HL-60 (cell line): Measurements from ENCODE around the gene SIPA1L3.

Source experiments
- POLR2AphosphoS5 ChIP-seq: IDR thresholded peaks from 2 replicates; pipeline ENCODE4 v1.6.1; 2012; ENCODE audit warnings: low read depth
- SPI1 ChIP-seq: IDR thresholded peaks from 2 replicates; pipeline ENCODE4 v1.6.1; 2012; ENCODE audit warnings: low read depth, mild to moderate bottlenecking, borderline replicate concordance
- TF ChIP-seq, protein P1 (sequence below): IDR thresholded peaks from 2 replicates; pipeline ENCODE4 v1.6.1; 2012; ENCODE audit warnings: low read depth; ENCODE audit not compliant: insufficient replicate concordance
- TF ChIP-seq, protein P2 (sequence below): IDR thresholded peaks from one replicate; pipeline ENCODE4 v1.5.1; 2011; ENCODE audit warnings: low read length, control low read depth, inconsistent platforms; ENCODE audit not compliant: insufficient read depth

DNA sequence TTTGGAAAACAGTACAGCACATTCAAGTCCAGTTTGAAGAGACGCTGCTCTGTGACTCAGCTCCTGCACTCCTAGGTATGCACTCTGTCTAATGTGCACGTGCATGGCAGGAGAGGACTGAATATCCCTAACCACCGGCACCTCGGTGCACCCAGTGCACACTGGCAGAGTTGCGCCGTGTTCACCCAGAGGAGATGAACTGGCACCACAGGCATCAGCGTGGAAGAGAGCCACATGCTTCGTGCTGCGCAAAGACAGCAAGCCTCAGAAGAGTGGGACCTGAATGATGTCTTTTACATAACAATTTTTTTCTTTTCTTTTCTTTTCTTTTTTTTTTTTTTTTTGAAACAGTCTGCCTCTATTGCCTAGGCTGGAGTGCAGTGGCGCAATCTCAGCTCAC is 194.7 kb downstream of the SIPA1L3 start:
- TF ChIP-seq, protein P1, sequence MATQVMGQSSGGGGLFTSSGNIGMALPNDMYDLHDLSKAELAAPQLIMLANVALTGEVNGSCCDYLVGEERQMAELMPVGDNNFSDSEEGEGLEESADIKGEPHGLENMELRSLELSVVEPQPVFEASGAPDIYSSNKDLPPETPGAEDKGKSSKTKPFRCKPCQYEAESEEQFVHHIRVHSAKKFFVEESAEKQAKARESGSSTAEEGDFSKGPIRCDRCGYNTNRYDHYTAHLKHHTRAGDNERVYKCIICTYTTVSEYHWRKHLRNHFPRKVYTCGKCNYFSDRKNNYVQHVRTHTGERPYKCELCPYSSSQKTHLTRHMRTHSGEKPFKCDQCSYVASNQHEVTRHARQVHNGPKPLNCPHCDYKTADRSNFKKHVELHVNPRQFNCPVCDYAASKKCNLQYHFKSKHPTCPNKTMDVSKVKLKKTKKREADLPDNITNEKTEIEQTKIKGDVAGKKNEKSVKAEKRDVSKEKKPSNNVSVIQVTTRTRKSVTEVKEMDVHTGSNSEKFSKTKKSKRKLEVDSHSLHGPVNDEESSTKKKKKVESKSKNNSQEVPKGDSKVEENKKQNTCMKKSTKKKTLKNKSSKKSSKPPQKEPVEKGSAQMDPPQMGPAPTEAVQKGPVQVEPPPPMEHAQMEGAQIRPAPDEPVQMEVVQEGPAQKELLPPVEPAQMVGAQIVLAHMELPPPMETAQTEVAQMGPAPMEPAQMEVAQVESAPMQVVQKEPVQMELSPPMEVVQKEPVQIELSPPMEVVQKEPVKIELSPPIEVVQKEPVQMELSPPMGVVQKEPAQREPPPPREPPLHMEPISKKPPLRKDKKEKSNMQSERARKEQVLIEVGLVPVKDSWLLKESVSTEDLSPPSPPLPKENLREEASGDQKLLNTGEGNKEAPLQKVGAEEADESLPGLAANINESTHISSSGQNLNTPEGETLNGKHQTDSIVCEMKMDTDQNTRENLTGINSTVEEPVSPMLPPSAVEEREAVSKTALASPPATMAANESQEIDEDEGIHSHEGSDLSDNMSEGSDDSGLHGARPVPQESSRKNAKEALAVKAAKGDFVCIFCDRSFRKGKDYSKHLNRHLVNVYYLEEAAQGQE: no peak
- TF ChIP-seq, protein P2, sequence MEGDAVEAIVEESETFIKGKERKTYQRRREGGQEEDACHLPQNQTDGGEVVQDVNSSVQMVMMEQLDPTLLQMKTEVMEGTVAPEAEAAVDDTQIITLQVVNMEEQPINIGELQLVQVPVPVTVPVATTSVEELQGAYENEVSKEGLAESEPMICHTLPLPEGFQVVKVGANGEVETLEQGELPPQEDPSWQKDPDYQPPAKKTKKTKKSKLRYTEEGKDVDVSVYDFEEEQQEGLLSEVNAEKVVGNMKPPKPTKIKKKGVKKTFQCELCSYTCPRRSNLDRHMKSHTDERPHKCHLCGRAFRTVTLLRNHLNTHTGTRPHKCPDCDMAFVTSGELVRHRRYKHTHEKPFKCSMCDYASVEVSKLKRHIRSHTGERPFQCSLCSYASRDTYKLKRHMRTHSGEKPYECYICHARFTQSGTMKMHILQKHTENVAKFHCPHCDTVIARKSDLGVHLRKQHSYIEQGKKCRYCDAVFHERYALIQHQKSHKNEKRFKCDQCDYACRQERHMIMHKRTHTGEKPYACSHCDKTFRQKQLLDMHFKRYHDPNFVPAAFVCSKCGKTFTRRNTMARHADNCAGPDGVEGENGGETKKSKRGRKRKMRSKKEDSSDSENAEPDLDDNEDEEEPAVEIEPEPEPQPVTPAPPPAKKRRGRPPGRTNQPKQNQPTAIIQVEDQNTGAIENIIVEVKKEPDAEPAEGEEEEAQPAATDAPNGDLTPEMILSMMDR: no peak
- TF ChIP-seq POLR2AphosphoS5 (no peak), SPI1 (no peak)
